ENCODE data around the gene TMEM52. TPM values are rescaled to one million over a fixed set of nuclear protein-coding genes. Genes with fewer than 3 reads are reported as not detected.

Gene TMEM52
- total and polyA plus RNA-seq, 2 donors (not counting 3 experiments of a cell fraction or from before 2014, with no cell fraction given): 1.6 to 1.7 TPM

DNA sequence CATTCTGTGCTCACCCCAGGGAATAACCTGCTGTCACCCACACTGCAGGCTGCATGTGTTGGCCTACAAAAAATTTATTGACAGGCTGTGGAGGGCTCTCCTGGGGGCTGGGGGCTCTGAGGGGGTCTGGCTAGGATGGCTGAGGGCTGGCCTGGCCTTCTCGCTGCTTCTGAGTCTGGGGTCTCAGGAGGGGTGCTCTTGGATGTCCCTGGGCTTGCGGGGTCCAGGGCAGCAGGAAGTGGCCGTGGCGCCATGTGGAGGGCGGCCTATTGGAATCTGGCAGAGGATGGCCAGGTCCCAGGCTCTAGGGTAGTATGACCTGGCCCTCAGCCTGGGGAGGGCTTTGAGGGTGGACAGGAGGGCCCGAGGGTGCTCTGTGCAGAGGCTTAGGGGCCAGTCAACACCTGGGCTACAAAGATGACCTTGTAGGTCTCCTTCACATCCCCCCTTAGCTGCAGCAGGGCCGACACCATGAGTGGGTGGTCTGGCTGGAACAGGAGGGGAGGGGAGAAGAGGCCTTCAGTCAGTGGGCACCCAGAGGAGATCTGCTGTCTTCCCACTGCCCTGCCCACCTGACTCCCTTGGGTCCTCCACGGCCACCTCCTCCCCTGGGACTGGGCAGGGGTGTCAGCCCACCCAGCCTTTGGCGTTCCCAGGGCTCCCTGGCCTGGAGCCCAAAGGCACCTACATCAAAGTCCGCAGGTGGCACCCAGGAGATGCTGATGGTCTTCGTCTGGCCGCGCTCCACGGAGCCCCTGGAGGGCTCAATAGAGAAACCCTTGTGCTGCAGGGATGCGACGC lies 3.0 kb upstream of the TMEM52 start:
- intact Hi-C loops (cut with micrococcal nuclease): no loop called here
- TF ChIP-seq EZH2 (IDR thresholded peaks at IDR 0.05; ENCODE audit: borderline replicate concordance, low read depth, low read length, severe bottlenecking): no peak
- TF ChIP-seq FOS (IDR thresholded peaks at IDR 0.05; ENCODE audit: borderline replicate concordance, insufficient read depth, low read length): no peak
- TF ChIP-seq, protein P1, sequence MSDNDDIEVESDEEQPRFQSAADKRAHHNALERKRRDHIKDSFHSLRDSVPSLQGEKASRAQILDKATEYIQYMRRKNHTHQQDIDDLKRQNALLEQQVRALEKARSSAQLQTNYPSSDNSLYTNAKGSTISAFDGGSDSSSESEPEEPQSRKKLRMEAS (IDR thresholded peaks at IDR 0.05; ENCODE audit: insufficient read depth, insufficient read length): no peak
- TF ChIP-seq POLR2AphosphoS5 (IDR thresholded peaks at IDR 0.05; ENCODE audit: insufficient read depth, low read depth, low read length): no peak
- ChIA-PET POLR2A (no interaction called here), CTCF (no interaction called here)
- H3K4me3 ChIP-seq (replicated peaks in 1 of 3; ENCODE audit: insufficient read depth in 1 of 3, low read depth in 1 of 3, low read length in 3 of 3): no peak overlapping the region
- dilution Hi-C loops (cut with MboI; ENCODE audit: extremely low pct_ligation_motif_present, low sequenced_read_pairs): no loop called here
- no peaks in the 10 kb centered on the region for H3K9me3 ChIP-seq (replicated peaks; ENCODE audit: control insufficient read depth, insufficient read depth, low read length)
- H4K20me1 ChIP-seq (replicated peaks; ENCODE audit: control insufficient read depth, extremely low read depth, insufficient read depth, low read length): no peaks in the 10 kb centered on the region
- peaks cover 5% of the 10 kb centered on the region for H3K4me1 ChIP-seq (ENCODE audit: control insufficient read depth, extremely low read depth, insufficient read depth, low read length)
- DNase-seq (ENCODE audit: low read depth, low spot score) (no peak), FAIRE-seq (no peak)
- H3K79me2 ChIP-seq (ENCODE audit: control insufficient read depth, insufficient read depth, low read length): no peaks in the 10 kb centered on the region
- no peak overlapping the region for H3K27ac ChIP-seq (ENCODE audit: insufficient read depth, low read depth, low read length)
- H2AFZ ChIP-seq (ENCODE audit: low read depth, low read length): no peak overlapping the region
- H3K9ac ChIP-seq (replicated peaks; ENCODE audit: extremely low read depth, insufficient read depth, low read length): no peak overlapping the region
- H3K36me3 ChIP-seq (ENCODE audit: control insufficient read depth in 2 of 2, extremely low read depth in 1 of 2, insufficient read depth in 2 of 2, low read length in 2 of 2): no peaks in the 10 kb centered on the region
- no TSS peak for BruUV-seq (replicated peaks)
- H3K27me3 ChIP-seq (ENCODE audit: control insufficient read depth in 2 of 2, insufficient read depth in 2 of 2, low read length in 2 of 2): no peaks in the 10 kb centered on the region
- no peaks in the 10 kb centered on the region for H3K9me1 ChIP-seq (replicated peaks; ENCODE audit: control insufficient read depth, extremely low read depth, insufficient read depth, low read length)
- H3K4me2 ChIP-seq (ENCODE audit: insufficient read depth, low read length): no peak overlapping the region

- H3K79me2 ChIP-seq (ENCODE audit: control insufficient read depth, insufficient read depth, low read length): no peaks in the 10 kb centered on the region
- no peak overlapping the region for H3K27ac ChIP-seq (ENCODE audit: insufficient read depth, low read depth, low read length)
- CTCF ChIA-PET: interaction anchor here (1.0 kb wide), 1 partner anchor 12 kb away, joined by 3 read pairs; no protein-coding TSS in a partner anchor
- BruUV-seq (replicated peaks): no TSS peak
- H3K4me3 ChIP-seq (replicated peaks in 1 of 3; ENCODE audit: insufficient read depth in 1 of 3, low read depth in 1 of 3, low read length in 3 of 3): no peak overlapping the region
- intact Hi-C loops (cut with micrococcal nuclease): no loop called here
- FAIRE-seq: no peak
- no peaks in the 10 kb centered on the region for H3K9me3 ChIP-seq (replicated peaks; ENCODE audit: control insufficient read depth, insufficient read depth, low read length)
- TF ChIP-seq CTCF (IDR thresholded peaks at IDR 0.05; ENCODE audit: extremely low read depth in 1 of 2, insufficient read depth in 1 of 2, low read depth in 1 of 2, low read length in 2 of 2) (no peak), POLR2AphosphoS5 (IDR thresholded peaks at IDR 0.05; ENCODE audit: insufficient read depth, low read depth, low read length) (no peak), GATA2 (IDR thresholded peaks at IDR 0.05; ENCODE audit: insufficient read depth, insufficient read length, low read depth, low read length) (no peak)
- H2AFZ ChIP-seq (ENCODE audit: low read depth, low read length): no peak overlapping the region
- H3K27me3 ChIP-seq (ENCODE audit: control insufficient read depth in 2 of 2, insufficient read depth in 2 of 2, low read length in 2 of 2): no peaks in the 10 kb centered on the region
- dilution Hi-C loops (cut with MboI; ENCODE audit: extremely low pct_ligation_motif_present, low sequenced_read_pairs): no loop called here
- H3K4me2 ChIP-seq (ENCODE audit: insufficient read depth, low read length): no peak overlapping the region
- POLR2A ChIA-PET: no interaction called here
- H3K4me1 ChIP-seq (ENCODE audit: control insufficient read depth, extremely low read depth, insufficient read depth, low read length): peaks cover 5% of the 10 kb centered on the region
- no peak overlapping the region for H3K9ac ChIP-seq (replicated peaks; ENCODE audit: extremely low read depth, insufficient read depth, low read length)
- no peaks in the 10 kb centered on the region for H3K36me3 ChIP-seq (ENCODE audit: control insufficient read depth in 2 of 2, extremely low read depth in 1 of 2, insufficient read depth in 2 of 2, low read length in 2 of 2)
- no peaks in the 10 kb centered on the region for H3K9me1 ChIP-seq (replicated peaks; ENCODE audit: control insufficient read depth, extremely low read depth, insufficient read depth, low read length)
- no peak for DNase-seq (ENCODE audit: low read depth, low spot score)
- no peaks in the 10 kb centered on the region for H4K20me1 ChIP-seq (replicated peaks; ENCODE audit: control insufficient read depth, extremely low read depth, insufficient read depth, low read length)
Measured at GRCh38 chr1:1921459-1921862, 2.4 kb upstream of the TMEM52 start.
